A549 (cell line): ENCODE results near the gene UGT3A2. TPM values are rescaled to one million over a fixed set of nuclear protein-coding genes. Genes with fewer than 3 reads are reported as not detected.

Experiments used
- ATAC-seq, 2 experiments: fragments of 200-7000 bp in 1 of 2; fragments of >200 bp in 1 of 2; cut with Nextera tagmentation in 1 of 2; cut with Tn5 transposase in 1 of 2; 3 replicates each; pipeline versions ENCODE4 v1.8.0 to v1.9.1; 2018 to 2020; ENCODE audit warnings: mild to moderate bottlenecking in 1 of 2, moderate library complexity in 1 of 2
- CTCF ChIA-PET: fragments of 300-600 bp; sonication (Branson Sonifier 250); formaldehyde crosslinking; extraction: SDS; loops from one replicate; lab custom pipeline; 2021; ENCODE audit warnings: antibody characterized with exemption, inconsistent platforms; lab: Yijun Ruan, JAX
- POLR2A ChIA-PET: fragments of 350-600 bp; formaldehyde crosslinking; extraction: SDS; loops from one replicate; lab custom pipeline; 2021; ENCODE audit warnings: antibody characterized with exemption, inconsistent platforms; lab: Yijun Ruan, JAX
- DNase-seq, 2 experiments: peaks; one replicate each; pipeline versions ENCODE4 v3.0.0 to v3.0.0-alpha.2; 2011 to 2016; ENCODE audit warnings: low read depth in 1 of 2, low spot score in 1 of 2
- FAIRE-seq: peaks from 2 replicates; lab custom pipeline; 2011; peaks lifted over from hg19 to GRCh38; lab: Jason Lieb, UNC
- H3K27ac ChIP-seq, 2 experiments: fragments of >200 bp; sonication (Bioruptor Twin); formaldehyde crosslinking; 3 replicates each; pipeline ENCODE4 v1.5.1; 2016 to 2017
- H3K4me1 ChIP-seq: fragments of >200 bp; sonication (Bioruptor Twin); formaldehyde crosslinking; 3 replicates; pipeline ENCODE4 v1.6.1; 2016
- H3K4me2 ChIP-seq: fragments of >200 bp; sonication (Bioruptor Twin); formaldehyde crosslinking; 3 replicates; pipeline ENCODE4 v1.6.1; 2016
- H3K4me3 ChIP-seq: fragments of >200 bp; sonication (Bioruptor Twin); formaldehyde crosslinking; 3 replicates; pipeline ENCODE4 v1.5.1; 2016
- H3K9me3 ChIP-seq: fragments of >200 bp; sonication (Bioruptor Twin); formaldehyde crosslinking; 3 replicates; pipeline ENCODE4 v1.6.1; 2016
- CBX8 ChIP-seq: fragments of 200-600 bp; sonication (generic); IDR thresholded peaks from 2 replicates; pipeline ENCODE4 v1.6.1; 2016
- CEBPB ChIP-seq, 2 experiments: fragments of >200 bp in 1 of 2; sonication (Bioruptor Twin) in 1 of 2; formaldehyde crosslinking in 1 of 2; IDR thresholded peaks; 2 replicates each; pipeline ENCODE4 v1.6.1; 2012 to 2016
- CHD2 ChIP-seq: fragments of 150-350 bp; IDR thresholded peaks from 2 replicates; pipeline ENCODE4 v1.6.1; 2014; ENCODE audit warnings: low read length; ENCODE audit not compliant: partially characterized antibody
- CHD4 ChIP-seq: fragments of 200-600 bp; sonication (generic); IDR thresholded peaks from 2 replicates; pipeline ENCODE4 v1.6.1; 2016; ENCODE audit warnings: antibody characterized with exemption, mild to moderate bottlenecking, borderline replicate concordance
- EHF ChIP-seq: fragments of 250-450 bp; sonication (Bioruptor Pico); IDR thresholded peaks from 2 replicates; pipeline ENCODE4 v1.5.0; 2020; ENCODE audit warnings: mild to moderate bottlenecking
- EP300 ChIP-seq, 2 experiments: fragments of >200 bp; sonication (Bioruptor Twin); formaldehyde crosslinking; IDR thresholded peaks; 2 replicates in 1 of 2; 3 replicates in 1 of 2; pipeline ENCODE4 v1.6.1; 2016 to 2017
- ESRRA ChIP-seq: fragments of 150-350 bp; IDR thresholded peaks from 2 replicates; pipeline ENCODE4 v1.6.1; 2014; ENCODE audit warnings: mild to moderate bottlenecking, low read length, borderline replicate concordance
- FOSL2 ChIP-seq, 2 experiments: fragments of 450-650 bp in 1 of 2; fragments of >200 bp in 1 of 2; sonication (Bioruptor Twin) in 1 of 2; formaldehyde crosslinking; IDR thresholded peaks; 2 replicates each; pipeline versions ENCODE4 v1.5.0 to v1.6.1; 2016 to 2020; ENCODE audit warnings: mild to moderate bottlenecking in 1 of 2, moderate library complexity in 1 of 2
- FOXS1 ChIP-seq: fragments of 250-450 bp; sonication (Bioruptor Pico); IDR thresholded peaks from 2 replicates; pipeline ENCODE4 v1.5.0; 2020; ENCODE audit warnings: mild to moderate bottlenecking, moderate library complexity
- GATA3 ChIP-seq: IDR thresholded peaks from 2 replicates; pipeline ENCODE4 v1.6.1; 2012; ENCODE audit warnings: borderline replicate concordance
- HEYL ChIP-seq: fragments of 250-450 bp; sonication (Bioruptor Pico); IDR thresholded peaks from 2 replicates; pipeline ENCODE4 v1.8.0; 2021; ENCODE audit warnings: mild to moderate bottlenecking, moderate library complexity
- HOXB13 ChIP-seq: fragments of 250-450 bp; sonication (Bioruptor Pico); IDR thresholded peaks from 2 replicates; pipeline ENCODE4 v1.5.0; 2020; ENCODE audit warnings: low read depth, mild to moderate bottlenecking, moderate library complexity
- JUN ChIP-seq, 2 experiments: fragments of >200 bp; sonication (Bioruptor Twin); formaldehyde crosslinking; IDR thresholded peaks; 2 replicates in 1 of 2; 3 replicates in 1 of 2; pipeline ENCODE4 v1.6.1; 2016 to 2017
- JUNB ChIP-seq: fragments of >200 bp; sonication (Bioruptor Twin); formaldehyde crosslinking; IDR thresholded peaks from 2 replicates; pipeline ENCODE4 v1.6.1; 2016
- MAFK ChIP-seq: fragments of 450-650 bp; IDR thresholded peaks from 2 replicates; pipeline ENCODE4 v1.6.1; 2014; ENCODE audit not compliant: partially characterized antibody
- MAZ ChIP-seq: fragments of 150-350 bp; IDR thresholded peaks from 2 replicates; pipeline ENCODE4 v1.6.1; 2014; ENCODE audit warnings: antibody characterized with exemption, low read depth, low read length, borderline replicate concordance
- MYC ChIP-seq: IDR thresholded peaks from 2 replicates; pipeline ENCODE4 v1.6.1; 2012; ENCODE audit warnings: mild to moderate bottlenecking, inconsistent platforms, low read length, improper control_type of control experiment, borderline replicate concordance
- POLR2A ChIP-seq: IDR thresholded peaks from 2 replicates; pipeline ENCODE4 v1.6.1; 2012; ENCODE audit warnings: mild to moderate bottlenecking, low read length
- RARB ChIP-seq: fragments of 250-450 bp; sonication (Bioruptor Pico); IDR thresholded peaks from 2 replicates; pipeline ENCODE4 v1.8.0; 2021; ENCODE audit warnings: mild to moderate bottlenecking, moderate library complexity
- SMC3 ChIP-seq: fragments of >200 bp; sonication (Bioruptor Twin); formaldehyde crosslinking; IDR thresholded peaks from 3 replicates; pipeline ENCODE4 v1.6.1; 2018; ENCODE audit warnings: inconsistent platforms
- ZC3H11A ChIP-seq: fragments of 450-650 bp; IDR thresholded peaks from 2 replicates; pipeline ENCODE4 v1.6.1; 2014; ENCODE audit warnings: antibody characterized with exemption, mild to moderate bottlenecking
- ZFP36 ChIP-seq: fragments of 450-650 bp; IDR thresholded peaks from 2 replicates; pipeline ENCODE4 v1.6.1; 2014; ENCODE audit warnings: borderline replicate concordance; ENCODE audit not compliant: partially characterized antibody
- WGBS: methylation state at CpG from one replicate; pipeline ENCODE4 v1.1.6; 2017; ENCODE audit errors: missing lambda C conversion rate; 5-methylcytosine and 5-hydroxymethylcytosine counted together
- polyA plus RNA-seq, 4 experiments: library from polyadenylated mRNA; depleted of rRNA in 3 of 4; stranded (reverse); fragments of >200 nt; fragmentation: RNase III in 1 of 4; extraction: RNeasy Plus Mini Kit Qiagen cat#74134 plus additional on column Dnase treatment in 1 of 4; gene quantifications; 2 replicates in 3 of 4; 3 replicates in 1 of 4; pipeline ENCODE4 v1.2.3, GENCODE V29; 2011 to 2017
- TF ChIP-seq, protein P1 (sequence below): IDR thresholded peaks from 2 replicates; pipeline ENCODE4 v1.6.1; 2012
- TF ChIP-seq, protein P2 (sequence below): IDR thresholded peaks from 2 replicates; pipeline ENCODE4 v1.6.1; 2012; ENCODE audit warnings: low read depth, borderline replicate concordance
- TF ChIP-seq, protein P3 (sequence below): fragments of 150-350 bp; IDR thresholded peaks from 2 replicates; pipeline ENCODE4 v1.6.1; 2014; ENCODE audit warnings: low read depth, mild to moderate bottlenecking, low read length
- TF ChIP-seq, protein P4 (sequence below): fragments of 450-650 bp; IDR thresholded peaks from 2 replicates; pipeline ENCODE4 v1.6.1; 2014; ENCODE audit warnings: antibody characterized with exemption

The UGT3A2 gene
- polyA plus RNA-seq, 2 of the 4 experiments (the other 2 are of a cell fraction), result not detected

DNA sequence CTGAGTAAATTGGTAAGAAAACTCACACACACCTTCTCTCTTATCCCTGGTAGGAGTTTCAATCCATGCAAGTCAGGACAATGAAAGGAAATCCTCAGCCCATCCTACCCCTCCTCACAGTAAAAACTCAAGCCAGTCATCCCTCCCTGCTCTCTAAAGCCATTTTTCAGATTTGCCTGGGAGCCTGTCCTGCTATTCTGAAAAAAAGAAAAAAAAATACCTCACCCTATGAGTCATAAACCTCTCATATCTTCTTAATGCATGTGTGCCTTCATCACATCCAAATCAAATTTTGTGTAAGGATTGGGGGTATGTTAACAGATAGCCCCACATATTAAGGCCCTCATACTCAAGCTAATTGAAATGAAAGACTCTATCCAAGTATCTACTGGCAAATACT is 14.1 kb downstream of the UGT3A2 start:
- H3K4me2 ChIP-seq, result no peak overlapping the region
- POLR2A ChIA-PET, result no interaction called here
- CTCF ChIA-PET, result no interaction called here
- H3K27ac ChIP-seq, result no peak overlapping the region
- ATAC-seq (no peak), DNase-seq (no peak), FAIRE-seq (no peak)
- H3K9me3 ChIP-seq, result no peaks in the 10 kb centered on the region
- TF ChIP-seq, protein P1, sequence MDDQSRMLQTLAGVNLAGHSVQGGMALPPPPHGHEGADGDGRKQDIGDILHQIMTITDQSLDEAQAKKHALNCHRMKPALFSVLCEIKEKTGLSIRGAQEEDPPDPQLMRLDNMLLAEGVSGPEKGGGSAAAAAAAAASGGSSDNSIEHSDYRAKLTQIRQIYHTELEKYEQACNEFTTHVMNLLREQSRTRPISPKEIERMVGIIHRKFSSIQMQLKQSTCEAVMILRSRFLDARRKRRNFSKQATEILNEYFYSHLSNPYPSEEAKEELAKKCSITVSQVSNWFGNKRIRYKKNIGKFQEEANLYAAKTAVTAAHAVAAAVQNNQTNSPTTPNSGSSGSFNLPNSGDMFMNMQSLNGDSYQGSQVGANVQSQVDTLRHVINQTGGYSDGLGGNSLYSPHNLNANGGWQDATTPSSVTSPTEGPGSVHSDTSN, result no peak
- TF ChIP-seq FOXS1 (CRISPR knock-in tag) (no peak), MYC (no peak), MAZ (no peak), SMC3 (no peak), CHD4 (no peak), HOXB13 (CRISPR knock-in tag) (no peak), MAFK (no peak), EP300 (IDR thresholded peaks at IDR 0.05) (no peak), ZFP36 (no peak), JUN (IDR thresholded peaks at IDR 0.05) (no peak), ZC3H11A (no peak), CBX8 (no peak), CHD2 (no peak)
- TF ChIP-seq, protein P2, sequence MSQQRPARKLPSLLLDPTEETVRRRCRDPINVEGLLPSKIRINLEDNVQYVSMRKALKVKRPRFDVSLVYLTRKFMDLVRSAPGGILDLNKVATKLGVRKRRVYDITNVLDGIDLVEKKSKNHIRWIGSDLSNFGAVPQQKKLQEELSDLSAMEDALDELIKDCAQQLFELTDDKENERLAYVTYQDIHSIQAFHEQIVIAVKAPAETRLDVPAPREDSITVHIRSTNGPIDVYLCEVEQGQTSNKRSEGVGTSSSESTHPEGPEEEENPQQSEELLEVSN, result no peak
- TF ChIP-seq, protein P3, sequence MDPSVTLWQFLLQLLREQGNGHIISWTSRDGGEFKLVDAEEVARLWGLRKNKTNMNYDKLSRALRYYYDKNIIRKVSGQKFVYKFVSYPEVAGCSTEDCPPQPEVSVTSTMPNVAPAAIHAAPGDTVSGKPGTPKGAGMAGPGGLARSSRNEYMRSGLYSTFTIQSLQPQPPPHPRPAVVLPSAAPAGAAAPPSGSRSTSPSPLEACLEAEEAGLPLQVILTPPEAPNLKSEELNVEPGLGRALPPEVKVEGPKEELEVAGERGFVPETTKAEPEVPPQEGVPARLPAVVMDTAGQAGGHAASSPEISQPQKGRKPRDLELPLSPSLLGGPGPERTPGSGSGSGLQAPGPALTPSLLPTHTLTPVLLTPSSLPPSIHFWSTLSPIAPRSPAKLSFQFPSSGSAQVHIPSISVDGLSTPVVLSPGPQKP, result no peak
- TF ChIP-seq, protein P4, sequence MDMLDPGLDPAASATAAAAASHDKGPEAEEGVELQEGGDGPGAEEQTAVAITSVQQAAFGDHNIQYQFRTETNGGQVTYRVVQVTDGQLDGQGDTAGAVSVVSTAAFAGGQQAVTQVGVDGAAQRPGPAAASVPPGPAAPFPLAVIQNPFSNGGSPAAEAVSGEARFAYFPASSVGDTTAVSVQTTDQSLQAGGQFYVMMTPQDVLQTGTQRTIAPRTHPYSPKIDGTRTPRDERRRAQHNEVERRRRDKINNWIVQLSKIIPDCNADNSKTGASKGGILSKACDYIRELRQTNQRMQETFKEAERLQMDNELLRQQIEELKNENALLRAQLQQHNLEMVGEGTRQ, result no peak
- no peaks in the 10 kb centered on the region for H3K4me1 ChIP-seq
- no peak overlapping the region for H3K4me3 ChIP-seq

- Histone ChIP-seq H3K4me3 (no peak overlapping the region), H3K4me2 (no peak overlapping the region), H3K27ac (no peak overlapping the region)
- DNase-seq (no peak), FAIRE-seq (no peak)
- CTCF ChIA-PET, result no interaction called here
- no peak for TF ChIP-seq CEBPB (IDR thresholded peaks at IDR 0.05)
- TF ChIP-seq ZC3H11A, result no peak
- TF ChIP-seq ESRRA, result no peak
- TF ChIP-seq CHD2, result no peak
- TF ChIP-seq JUNB, result no peak
- no peak for TF ChIP-seq HEYL (CRISPR knock-in tag)
- no peak for TF ChIP-seq RARB
- TF ChIP-seq GATA3, result no peak
- no peak for TF ChIP-seq EHF (CRISPR knock-in tag)
- no peak for TF ChIP-seq FOSL2 (IDR thresholded peaks at IDR 0.05)
- TF ChIP-seq FOSL2 (CRISPR knock-in tag; IDR thresholded peaks at IDR 0.05), result no peak
- no peak for TF ChIP-seq POLR2A
- TF ChIP-seq, all 56 proteins: peak for 0
- POLR2A ChIA-PET, result no interaction called here
- Histone ChIP-seq H3K9me3 (no peaks in the 10 kb centered on the region), H3K4me1 (no peaks in the 10 kb centered on the region)
- 22% methylated on average over 4 of the region's 4 CpGs for WGBS
- no peak for ATAC-seq
Measured at GRCh38 chr5:36049949-36050348, 16.7 kb downstream of the UGT3A2 start.
